NCI-H128 (cell line): ENCODE results near the gene HNRNPUL1.
"Not testable (repeated sequence)": the region's sequence is repeated elsewhere in the genome, so short reads cannot be mapped to it uniquely, and the experiment has no call there.

Experiments
- DNase-seq: peaks from one replicate; lab custom pipeline; 2025; ENCODE audit not compliant: unreplicated experiment; lab: John Stamatoyannopoulos, UW

HNRNPUL1 gene

DNA sequence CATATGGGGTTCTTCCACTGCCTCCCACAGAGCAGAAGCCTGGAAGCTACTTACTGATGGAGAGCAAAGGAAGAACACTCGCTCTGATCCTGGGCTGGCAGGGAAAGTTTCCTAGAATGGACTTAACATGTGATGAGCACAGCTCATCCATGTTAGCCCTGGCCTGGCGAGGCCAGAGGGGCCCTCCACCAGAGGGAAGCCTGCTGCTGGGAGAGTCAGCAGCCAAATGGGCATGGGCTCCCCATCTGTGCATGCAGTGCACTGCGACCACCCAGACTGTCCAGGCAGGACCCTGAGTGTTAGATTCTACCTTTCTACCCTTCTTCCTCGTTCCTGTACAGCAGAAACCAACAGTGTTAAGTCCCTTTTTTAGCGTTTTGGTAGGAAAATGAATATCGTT, 8.9 kb downstream of the HNRNPUL1 start:
- no peak for DNase-seq

- no peak for DNase-seq
Measured at GRCh38 chr19:41274802-41275201, 10.6 kb downstream of the HNRNPUL1 start.

GRCh38 chr19:41276231-41276630, 12.1 kb downstream of the HNRNPUL1 start:
- no peak for DNase-seq

DNA sequence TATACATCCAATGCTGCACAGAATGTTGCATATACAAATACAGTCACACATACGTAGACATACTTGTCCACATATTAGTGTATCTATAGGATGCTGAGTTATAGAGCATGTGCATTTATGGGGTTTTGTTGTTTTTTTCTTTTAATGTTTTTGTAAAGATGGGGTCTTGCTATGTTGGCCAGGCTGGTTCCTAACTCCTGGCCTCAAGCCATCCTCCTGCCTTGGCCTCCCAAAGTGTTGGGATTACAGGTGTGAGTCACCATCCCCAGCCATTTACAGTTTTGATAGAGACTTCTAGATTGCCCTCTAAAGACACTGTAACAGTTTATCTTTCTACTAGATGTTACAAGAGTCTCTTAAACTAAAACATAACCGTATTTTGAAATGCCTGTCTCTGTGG, 14.3 kb downstream of the HNRNPUL1 start:
- DNase-seq: no peak

GRCh38 chr19:41288673-41289530, 24.7 kb downstream of the HNRNPUL1 start:
- DNase-seq: no peak

DNA sequence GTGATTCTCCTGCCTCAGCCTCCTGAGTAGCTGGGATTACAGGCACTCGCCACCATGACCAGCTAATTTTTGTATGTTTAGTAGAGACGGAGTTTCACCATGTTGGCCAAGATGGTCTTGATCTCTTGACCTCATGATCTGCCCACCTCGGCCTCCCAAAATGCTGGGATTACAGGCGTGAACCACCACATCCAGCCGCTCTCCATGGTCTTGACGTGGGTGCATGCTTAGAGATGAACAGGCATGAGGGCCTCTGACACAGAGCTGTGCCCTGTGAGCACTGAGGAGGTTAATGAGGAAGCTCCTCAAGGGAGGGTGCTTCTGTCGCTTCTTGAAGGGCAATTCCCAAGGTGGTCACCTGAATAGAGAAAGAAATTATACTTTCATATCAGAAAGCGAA, 25.6 kb downstream of the HNRNPUL1 start:
- DNase-seq: not testable (repeated sequence)

GRCh38 chr19:41294393-41294792, 30.2 kb downstream of the HNRNPUL1 start:
- no peak for DNase-seq

DNA sequence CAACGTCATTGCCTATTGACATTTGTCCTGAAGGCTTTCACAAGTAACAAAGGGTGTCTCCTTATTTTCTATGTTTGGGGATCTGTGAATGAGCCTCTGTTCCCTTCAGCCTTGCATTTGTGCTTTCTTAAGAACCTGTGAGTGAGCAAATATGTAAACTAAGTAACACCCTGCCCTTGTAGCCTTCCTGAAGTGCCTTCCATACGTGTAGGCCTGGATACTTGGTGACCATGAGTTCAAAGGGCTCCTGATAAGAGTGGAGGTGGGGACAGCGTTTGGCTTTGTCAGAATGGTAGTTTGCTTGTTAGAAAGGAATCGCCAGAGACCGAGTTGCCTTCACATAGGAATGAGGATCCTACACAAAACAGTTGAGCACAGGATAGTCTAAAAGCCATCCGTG, 31.3 kb downstream of the HNRNPUL1 start:
- DNase-seq: no peak

DNA sequence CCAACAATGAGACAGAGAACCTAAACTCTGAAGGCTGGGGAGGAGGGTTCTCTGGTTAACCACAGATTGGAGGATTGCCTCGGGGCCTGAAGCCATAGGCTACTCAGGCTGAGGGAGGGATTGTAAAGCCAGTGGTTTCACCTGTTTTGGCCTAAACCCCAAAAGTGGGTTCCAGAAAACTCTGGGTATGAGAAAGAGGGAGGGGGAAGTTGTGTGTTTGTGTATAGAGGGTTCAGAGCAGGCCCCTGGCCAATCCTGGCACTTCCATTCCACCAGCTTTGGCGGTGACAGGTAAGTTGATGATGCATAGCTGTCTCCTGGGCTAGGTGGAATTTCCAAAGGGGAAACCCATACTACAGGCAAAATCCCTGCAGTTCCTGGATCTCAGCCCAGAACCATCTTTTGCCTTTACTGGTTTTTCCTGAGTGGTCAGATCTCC, 32.3 kb downstream of the HNRNPUL1 start:
- DNase-seq: no peak

DNA sequence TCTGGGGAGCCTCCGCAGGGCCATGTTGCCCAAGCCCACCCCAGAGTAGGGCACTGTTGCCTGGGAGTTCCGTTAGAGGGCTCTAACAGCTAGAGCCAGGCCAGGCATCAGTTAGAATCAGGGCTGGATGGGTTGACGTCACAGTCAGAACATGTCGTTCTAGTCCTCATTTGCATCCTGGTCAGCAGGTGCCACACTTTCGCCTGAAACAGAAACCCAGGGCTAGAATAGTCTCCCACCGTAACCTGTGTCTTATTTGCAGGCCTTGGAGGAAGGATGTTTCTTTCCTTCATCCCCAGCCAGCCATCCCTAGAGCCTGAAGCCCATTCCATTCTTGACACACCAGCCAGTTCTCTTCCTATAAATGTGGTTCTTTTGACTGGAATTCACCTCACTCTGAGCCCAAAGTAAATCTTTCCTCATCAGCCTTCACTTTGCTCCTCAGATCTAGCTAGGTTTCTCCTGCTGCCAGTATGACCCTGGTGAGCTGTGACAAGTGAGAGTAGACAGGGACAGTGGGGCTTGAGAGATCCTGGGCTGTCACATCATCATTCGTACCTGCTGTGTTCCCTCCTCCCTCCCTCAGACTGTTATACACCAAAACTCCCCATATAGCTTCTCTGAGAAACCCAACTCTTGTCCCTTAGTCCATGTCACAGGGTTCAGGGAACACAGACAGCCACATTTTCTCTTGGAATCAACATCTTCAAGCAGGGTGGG, 33.6 kb downstream of the HNRNPUL1 start:
- DNase-seq: no peak

- DNase-seq: no peak
Measured at GRCh38 chr19:41298348-41298964, 34.3 kb downstream of the HNRNPUL1 start.

DNA sequence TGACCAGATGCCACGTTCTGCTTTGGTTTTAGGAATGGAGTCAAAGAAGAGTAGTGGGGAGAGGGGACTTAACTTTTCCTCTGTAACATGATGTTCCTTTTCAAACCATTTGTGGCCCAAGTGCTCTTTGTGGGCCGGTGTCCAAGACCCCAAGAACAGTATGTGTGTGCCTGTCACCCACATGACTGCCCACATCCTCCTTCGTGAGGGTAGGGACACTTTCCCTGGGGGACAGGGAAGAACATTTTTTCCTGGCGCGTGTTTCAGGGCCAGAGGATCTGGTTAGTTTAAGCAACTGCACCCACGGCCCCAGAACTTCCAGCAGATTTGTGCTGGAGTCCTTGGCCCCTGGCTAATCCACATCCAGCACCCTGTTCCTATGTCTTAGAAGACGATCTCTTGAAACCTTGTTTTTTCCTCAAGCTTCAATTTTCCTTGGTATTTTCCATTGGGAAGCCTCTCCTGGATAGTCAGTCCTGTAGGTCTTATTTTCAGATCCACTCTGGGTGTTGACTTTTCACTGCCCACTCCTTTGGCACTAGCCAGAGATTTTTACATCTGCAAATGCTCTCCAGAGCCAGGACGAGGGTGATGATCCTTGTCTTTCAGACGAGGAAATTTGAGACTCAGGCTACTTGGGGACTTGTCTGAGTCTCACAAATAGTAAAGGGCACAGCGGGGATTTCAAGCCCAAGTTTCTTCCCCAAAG, 35.0 kb downstream of the HNRNPUL1 start:
- no peak for DNase-seq

- no peak for DNase-seq
Measured at GRCh38 chr19:41299755-41300089, 35.5 kb downstream of the HNRNPUL1 start.

DNA sequence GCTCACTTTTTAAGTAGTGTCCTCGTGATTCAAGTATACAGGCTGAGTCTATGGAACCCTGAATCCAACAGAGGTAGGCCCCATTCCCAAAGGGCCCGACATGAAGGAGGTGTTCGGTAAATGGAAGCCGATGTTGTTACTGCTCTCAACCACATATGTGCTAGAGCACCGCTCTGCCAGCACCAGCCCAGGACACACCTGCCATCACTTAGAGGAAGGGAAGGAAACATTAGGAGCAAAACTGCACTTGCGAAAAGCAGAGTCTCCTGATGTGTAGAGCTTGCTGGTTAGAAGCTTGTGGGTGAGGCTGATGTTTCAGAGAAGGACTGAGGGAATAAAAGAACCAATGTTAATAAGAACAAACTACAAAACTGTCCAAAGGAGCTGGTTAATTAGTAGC, 36.4 kb downstream of the HNRNPUL1 start:
- no peak for DNase-seq

DNA sequence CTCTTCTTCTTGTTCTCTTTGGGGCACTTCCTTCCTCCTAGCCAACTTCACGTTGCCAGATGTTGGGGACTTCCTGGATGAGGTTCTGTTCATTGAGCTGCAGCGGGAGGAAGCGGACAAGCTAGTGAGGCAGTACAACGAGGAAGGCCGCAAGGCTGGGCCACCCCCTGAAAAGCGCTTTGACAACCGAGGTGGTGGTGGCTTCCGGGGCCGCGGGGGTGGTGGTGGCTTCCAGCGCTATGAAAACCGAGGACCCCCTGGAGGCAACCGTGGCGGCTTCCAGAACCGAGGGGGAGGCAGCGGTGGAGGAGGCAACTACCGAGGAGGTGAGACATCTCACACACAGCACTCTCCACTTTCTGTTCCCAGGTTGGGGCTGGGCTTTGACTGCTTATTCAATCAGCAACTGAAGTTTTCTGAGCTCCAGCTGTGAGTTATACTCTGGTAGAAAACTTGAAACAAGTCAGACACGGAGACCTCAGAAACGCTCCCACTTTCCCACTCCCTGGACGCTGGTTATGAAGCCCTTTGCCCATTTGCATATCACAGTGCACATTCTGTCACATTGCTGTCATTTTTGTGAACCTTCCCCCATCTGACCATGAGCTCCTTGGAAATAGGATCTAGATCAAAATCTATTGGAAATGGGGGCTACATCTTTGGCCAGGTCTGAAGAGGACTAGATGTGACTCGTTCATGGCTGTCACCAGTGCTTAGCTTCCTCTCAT, 38.6 kb downstream of the HNRNPUL1 start:
- no peak for DNase-seq

GRCh38 chr19:41303954-41304353, 39.8 kb downstream of the HNRNPUL1 start:
- DNase-seq: no peak

DNA sequence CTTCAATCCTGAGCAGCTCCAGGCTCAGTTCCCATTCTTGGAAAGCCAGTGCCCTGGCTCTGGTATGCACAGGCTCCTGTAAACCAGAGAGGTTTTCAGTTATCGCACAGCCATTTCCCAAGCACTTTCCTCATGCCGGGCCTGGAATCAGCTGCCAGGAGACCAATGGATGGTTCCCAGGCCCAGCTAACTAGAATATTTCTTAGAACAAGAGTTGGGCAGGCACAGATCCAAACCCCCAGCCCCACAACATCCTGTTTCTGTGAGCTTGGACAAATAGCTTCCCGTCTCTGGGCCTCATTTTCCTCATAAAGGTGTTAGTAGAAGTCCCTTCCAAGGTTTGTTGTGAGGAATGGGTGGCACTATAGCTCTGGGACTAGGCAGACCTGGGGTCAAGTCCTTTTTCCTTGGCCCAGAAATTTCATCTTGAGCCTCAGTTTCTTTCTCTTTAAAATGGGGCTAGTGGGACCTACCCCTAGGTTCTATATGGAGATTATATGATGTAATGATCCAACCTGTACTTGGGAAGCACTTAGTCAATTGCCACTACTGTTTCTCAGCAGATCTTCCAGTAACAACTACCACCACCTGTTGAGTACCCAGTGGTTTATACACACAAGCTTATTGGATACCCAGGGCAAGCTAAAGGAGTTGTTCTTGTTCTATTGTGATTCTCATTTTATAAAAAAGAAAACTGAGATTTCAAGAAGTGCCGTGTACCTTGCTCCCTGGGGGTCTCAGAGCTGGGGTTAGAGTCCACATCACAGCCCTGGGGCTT, 40.7 kb downstream of the HNRNPUL1 start:
- no peak for DNase-seq

GRCh38 chr19:41305927-41306793, 42.0 kb downstream of the HNRNPUL1 start:
- DNase-seq: no peak
